T47D (cell line): ENCODE data around the gene KIF6.
"Not testable (repeated sequence)": the region's sequence is repeated elsewhere in the genome, so short reads cannot be mapped to it uniquely, and the experiment has no call there.

ENCODE experiments used
- DNase-seq, 2 experiments: peaks; one replicate each; pipeline versions ENCODE4 v3.0.0 to v3.0.0-alpha.2; 2011 to 2012; ENCODE audit warnings: low read depth in 1 of 2, low spot score in 1 of 2
- JUND ChIP-seq: IDR thresholded peaks from 2 replicates; pipeline ENCODE4 v1.6.1; 2012; ENCODE audit warnings: low read depth
- in situ Hi-C: cut with HindIII; loops from 2 replicates; pipeline ENCODE4 v1.10.0; 2016; ENCODE audit warnings: low sequenced_read_pairs, low pct_unique_long_range_greater_than_20kb

KIF6 gene

GRCh38 chr6:39530201-39530759 is 194.9 kb downstream of the KIF6 start:
- no peak for TF ChIP-seq JUND
- in situ Hi-C loops = no loop called here
- DNase-seq = no peak

GRCh38 chr6:39527792-39528564 is 197.2 kb downstream of the KIF6 start:
- in situ Hi-C loops = no loop called here
- no peak for DNase-seq
- TF ChIP-seq JUND = no peak

GRCh38 chr6:39524007-39524406 is 201.2 kb downstream of the KIF6 start:
- no peak for DNase-seq
- in situ Hi-C loops = no loop called here
- TF ChIP-seq JUND = no peak

GRCh38 chr6:39521958-39522357 is 203.2 kb downstream of the KIF6 start:
- in situ Hi-C loops = no loop called here
- DNase-seq = no peak
- TF ChIP-seq JUND = no peak

- no peak for DNase-seq
- TF ChIP-seq JUND = no peak
- in situ Hi-C loops = no loop called here
Observed at GRCh38 chr6:39520916-39521315, 204.3 kb downstream of the KIF6 start.

- no peak for TF ChIP-seq JUND
- no peak for DNase-seq
- in situ Hi-C loops = no loop called here
Observed at GRCh38 chr6:39520411-39520810, 204.8 kb downstream of the KIF6 start.

- in situ Hi-C loops = no loop called here
- no peak for TF ChIP-seq JUND
- no peak for DNase-seq
Observed at GRCh38 chr6:39518221-39518620, 207.0 kb downstream of the KIF6 start.

GRCh38 chr6:39517756-39518155 is 207.5 kb downstream of the KIF6 start:
- in situ Hi-C loops = no loop called here
- DNase-seq = no peak
- no peak for TF ChIP-seq JUND

GRCh38 chr6:39516471-39516870 is 208.7 kb downstream of the KIF6 start:
- no peak for TF ChIP-seq JUND
- in situ Hi-C loops = no loop called here
- no peak for DNase-seq

GRCh38 chr6:39515471-39515870 is 209.7 kb downstream of the KIF6 start:
- DNase-seq = no peak
- TF ChIP-seq JUND = no peak
- in situ Hi-C loops = no loop called here

- in situ Hi-C loops = no loop called here
- TF ChIP-seq JUND = no peak
- DNase-seq = no peak
Observed at GRCh38 chr6:39515006-39515405, 210.2 kb downstream of the KIF6 start.

GRCh38 chr6:39509831-39510230 is 215.4 kb downstream of the KIF6 start:
- DNase-seq, in situ Hi-C loops: not testable (repeated sequence)

- TF ChIP-seq JUND = no peak
- in situ Hi-C loops = no loop called here
- no peak for DNase-seq
Observed at GRCh38 chr6:39508515-39508914, 216.7 kb downstream of the KIF6 start.
